Measurements from ENCODE around the gene LMF1.

- TF ChIP-seq EZH2 (IDR thresholded peaks at IDR 0.05; ENCODE audit: borderline replicate concordance, insufficient read depth, low read depth, low read length, poor library complexity, severe bottlenecking) (no peak), CTCF (IDR thresholded peaks at IDR 0.05) (no peak)
Measured at GRCh38 chr16:932831-933330, 37.9 kb downstream of the LMF1 start.

All from B cell (primary cell).